ENCODE measurements around the gene INMT.

INMT gene

DNA sequence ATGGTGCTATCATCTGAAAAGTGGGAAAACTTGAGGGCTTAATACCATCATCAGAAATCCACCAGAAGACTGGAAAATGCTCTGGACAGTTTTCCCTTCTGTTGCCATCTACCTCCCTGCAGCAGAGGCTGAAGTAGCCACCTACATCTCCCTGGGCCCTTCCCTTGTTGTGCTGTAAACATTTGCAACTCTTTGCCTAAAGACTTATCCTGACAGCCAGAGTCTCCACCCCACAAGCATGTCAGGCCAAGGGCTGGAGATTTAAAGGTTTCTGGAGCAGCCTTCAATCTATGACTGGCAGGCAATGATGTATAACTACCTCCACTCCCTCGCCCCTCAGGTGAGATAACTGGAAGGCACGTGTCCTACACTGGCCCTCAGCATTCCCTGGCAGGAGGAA, 29.7 kb upstream of the INMT start:
- no peak overlapping the region for H3K9ac ChIP-seq (ENCODE audit: low read length)
- no peaks in the 10 kb centered on the region for H3K4me1 ChIP-seq (ENCODE audit: low read length)
- no peaks in the 10 kb centered on the region for H3K9me3 ChIP-seq (ENCODE audit: insufficient read depth, low read length)
- H3K79me2 ChIP-seq (ENCODE audit: low read length): no peaks in the 10 kb centered on the region
- no peaks in the 10 kb centered on the region for H3K36me3 ChIP-seq (replicated peaks; ENCODE audit: low read depth, low read length)
- TF ChIP-seq, protein P1, sequence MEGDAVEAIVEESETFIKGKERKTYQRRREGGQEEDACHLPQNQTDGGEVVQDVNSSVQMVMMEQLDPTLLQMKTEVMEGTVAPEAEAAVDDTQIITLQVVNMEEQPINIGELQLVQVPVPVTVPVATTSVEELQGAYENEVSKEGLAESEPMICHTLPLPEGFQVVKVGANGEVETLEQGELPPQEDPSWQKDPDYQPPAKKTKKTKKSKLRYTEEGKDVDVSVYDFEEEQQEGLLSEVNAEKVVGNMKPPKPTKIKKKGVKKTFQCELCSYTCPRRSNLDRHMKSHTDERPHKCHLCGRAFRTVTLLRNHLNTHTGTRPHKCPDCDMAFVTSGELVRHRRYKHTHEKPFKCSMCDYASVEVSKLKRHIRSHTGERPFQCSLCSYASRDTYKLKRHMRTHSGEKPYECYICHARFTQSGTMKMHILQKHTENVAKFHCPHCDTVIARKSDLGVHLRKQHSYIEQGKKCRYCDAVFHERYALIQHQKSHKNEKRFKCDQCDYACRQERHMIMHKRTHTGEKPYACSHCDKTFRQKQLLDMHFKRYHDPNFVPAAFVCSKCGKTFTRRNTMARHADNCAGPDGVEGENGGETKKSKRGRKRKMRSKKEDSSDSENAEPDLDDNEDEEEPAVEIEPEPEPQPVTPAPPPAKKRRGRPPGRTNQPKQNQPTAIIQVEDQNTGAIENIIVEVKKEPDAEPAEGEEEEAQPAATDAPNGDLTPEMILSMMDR (IDR thresholded peaks at IDR 0.05; ENCODE audit: low read depth, low read length): no peak
- TF ChIP-seq EZH2phosphoT487 (IDR thresholded peaks at IDR 0.05; ENCODE audit: low read depth): no peak
- H3K27ac ChIP-seq (ENCODE audit: low read length): no peak overlapping the region
- no peak overlapping the region for H3K4me3 ChIP-seq (ENCODE audit: low read length)
- no peaks in the 10 kb centered on the region for H3K27me3 ChIP-seq (ENCODE audit: low read depth, low read length)
- no peak overlapping the region for H3K4me2 ChIP-seq (ENCODE audit: low read length)
- no peaks in the 10 kb centered on the region for H4K20me1 ChIP-seq (ENCODE audit: insufficient read depth, low read length)
- no peak overlapping the region for H2AFZ ChIP-seq (ENCODE audit: low read depth, low read length)

DNA sequence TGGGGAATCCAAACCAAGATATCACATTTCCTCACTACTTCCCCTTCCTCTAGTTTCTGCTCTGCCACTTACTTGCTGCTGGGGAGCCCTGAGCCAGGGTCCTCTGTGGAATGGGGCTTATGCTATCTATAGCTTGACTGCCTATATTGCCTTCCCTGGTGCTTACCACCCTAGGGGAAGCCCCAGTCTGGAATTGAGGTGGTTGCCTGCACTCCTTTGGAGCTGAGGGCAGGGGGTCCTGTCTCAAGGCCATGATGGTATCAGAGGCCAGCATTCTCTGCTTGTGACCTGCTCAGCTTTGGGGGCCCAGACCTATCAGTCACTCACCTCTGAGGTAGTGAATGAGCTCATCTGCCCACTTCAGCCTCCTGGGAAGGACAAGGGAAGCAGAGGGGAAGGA, 29.3 kb upstream of the INMT start:
- TF ChIP-seq, protein P1 (IDR thresholded peaks at IDR 0.05; ENCODE audit: low read depth, low read length): no peak
- TF ChIP-seq EZH2phosphoT487 (IDR thresholded peaks at IDR 0.05; ENCODE audit: low read depth): no peak
- no peak overlapping the region for H3K27ac ChIP-seq (ENCODE audit: low read length)
- H3K4me3 ChIP-seq (ENCODE audit: low read length): no peak overlapping the region
- no peaks in the 10 kb centered on the region for H3K79me2 ChIP-seq (ENCODE audit: low read length)
- no peaks in the 10 kb centered on the region for H4K20me1 ChIP-seq (ENCODE audit: insufficient read depth, low read length)
- H3K9ac ChIP-seq (ENCODE audit: low read length): no peak overlapping the region
- no peak overlapping the region for H3K4me2 ChIP-seq (ENCODE audit: low read length)
- no peak overlapping the region for H2AFZ ChIP-seq (ENCODE audit: low read depth, low read length)
- no peaks in the 10 kb centered on the region for H3K9me3 ChIP-seq (ENCODE audit: insufficient read depth, low read length)
- H3K4me1 ChIP-seq (ENCODE audit: low read length): no peaks in the 10 kb centered on the region
- no peaks in the 10 kb centered on the region for H3K27me3 ChIP-seq (ENCODE audit: low read depth, low read length)
- no peaks in the 10 kb centered on the region for H3K36me3 ChIP-seq (replicated peaks; ENCODE audit: low read depth, low read length)

DNA sequence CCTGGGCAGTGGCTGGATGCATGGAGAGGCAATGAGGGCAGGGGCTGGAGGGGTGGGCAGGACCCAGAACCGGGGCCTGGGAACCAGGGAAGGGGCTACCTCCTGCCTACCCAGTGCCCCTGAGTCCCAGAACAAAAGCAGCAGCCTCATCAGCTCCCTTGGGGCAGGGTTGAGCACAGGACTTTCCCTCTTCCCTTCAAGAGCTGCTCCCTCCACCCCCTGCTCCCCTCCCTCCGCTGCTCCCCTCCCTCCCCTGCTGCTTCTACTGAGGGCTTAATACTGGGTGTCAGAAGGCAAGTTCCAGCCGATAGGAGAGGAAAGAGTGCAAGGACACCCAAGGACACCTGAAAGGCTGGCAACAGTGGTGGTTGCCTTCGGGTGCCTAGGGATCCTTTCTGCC, 28.2 kb upstream of the INMT start:
- Histone ChIP-seq H3K27me3 (ENCODE audit: low read depth, low read length) (peaks cover 2% of the 10 kb centered on the region; the same call in 1 of the 2 replicates), H3K79me2 (ENCODE audit: low read length) (no peaks in the 10 kb centered on the region), H3K4me1 (ENCODE audit: low read length) (no peaks in the 10 kb centered on the region), H3K36me3 (replicated peaks; ENCODE audit: low read depth, low read length) (no peaks in the 10 kb centered on the region), H3K4me3 (ENCODE audit: low read length) (no peak overlapping the region), H4K20me1 (ENCODE audit: insufficient read depth, low read length) (no peaks in the 10 kb centered on the region), H3K9ac (ENCODE audit: low read length) (no peak overlapping the region), H2AFZ (ENCODE audit: low read depth, low read length) (no peak overlapping the region), H3K4me2 (ENCODE audit: low read length) (no peak overlapping the region), H3K27ac (ENCODE audit: low read length) (no peak overlapping the region), H3K9me3 (ENCODE audit: insufficient read depth, low read length) (no peaks in the 10 kb centered on the region)
- TF ChIP-seq, protein P1 (IDR thresholded peaks at IDR 0.05; ENCODE audit: low read depth, low read length): no peak
- no peak for TF ChIP-seq EZH2phosphoT487 (IDR thresholded peaks at IDR 0.05; ENCODE audit: low read depth)

DNA sequence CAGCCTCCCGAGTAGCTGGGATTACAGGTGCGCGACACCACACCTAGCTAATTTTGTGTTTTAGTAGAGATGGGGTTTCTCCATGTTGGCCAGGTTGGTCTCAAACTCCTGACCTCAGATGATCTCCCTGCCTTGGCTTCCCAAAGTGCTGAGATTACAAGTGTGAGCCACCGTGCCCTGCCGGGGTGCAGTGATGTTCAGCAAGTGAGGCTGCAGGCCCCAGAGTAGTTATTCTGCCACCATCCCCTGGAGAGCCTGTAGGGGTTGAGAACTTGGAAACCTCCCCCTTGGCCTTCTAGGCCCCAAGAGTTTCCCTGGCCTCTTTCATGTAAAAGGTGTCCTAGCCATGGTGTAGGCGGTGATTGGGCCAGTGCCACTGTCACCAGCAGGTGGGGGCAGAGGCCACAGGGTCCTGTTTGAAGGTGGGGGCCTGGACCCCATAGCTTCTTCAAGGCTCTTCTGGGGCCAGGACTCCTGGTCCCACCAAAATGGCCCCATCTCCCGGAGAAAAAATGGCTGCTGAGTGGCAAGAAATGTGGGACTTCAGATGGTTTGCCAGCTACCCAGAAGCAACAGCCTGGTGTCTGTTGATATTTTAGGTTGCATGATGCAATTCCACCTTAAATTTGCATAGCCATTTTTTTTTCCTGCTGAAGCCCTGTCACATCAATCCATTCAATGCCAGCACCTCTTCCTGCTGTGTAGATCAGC, 25.5 kb upstream of the INMT start:
- Histone ChIP-seq H3K9me3 (ENCODE audit: insufficient read depth, low read length) (no peaks in the 10 kb centered on the region), H3K36me3 (replicated peaks; ENCODE audit: low read depth, low read length) (no peaks in the 10 kb centered on the region), H3K4me2 (ENCODE audit: low read length) (no peak overlapping the region), H4K20me1 (ENCODE audit: insufficient read depth, low read length) (no peaks in the 10 kb centered on the region), H3K27me3 (ENCODE audit: low read depth, low read length) (peaks cover 6% of the 10 kb centered on the region; the same call in 1 of the 2 replicates), H3K4me3 (ENCODE audit: low read length) (no peak overlapping the region), H3K27ac (ENCODE audit: low read length) (no peak overlapping the region), H3K79me2 (ENCODE audit: low read length) (no peaks in the 10 kb centered on the region), H3K9ac (ENCODE audit: low read length) (no peak overlapping the region), H2AFZ (ENCODE audit: low read depth, low read length) (no peak overlapping the region), H3K4me1 (ENCODE audit: low read length) (no peaks in the 10 kb centered on the region)
- no peak for TF ChIP-seq EZH2phosphoT487 (IDR thresholded peaks at IDR 0.05; ENCODE audit: low read depth)
- TF ChIP-seq, protein P1 (IDR thresholded peaks at IDR 0.05; ENCODE audit: low read depth, low read length): no peak

All from OCI-LY3 (cell line).